ENCODE data around the gene CROCC.
"Not testable (repeated sequence)": the region's sequence is repeated elsewhere in the genome, so short reads cannot be mapped to it uniquely, and the experiment has no call there.

The CROCC gene

DNA sequence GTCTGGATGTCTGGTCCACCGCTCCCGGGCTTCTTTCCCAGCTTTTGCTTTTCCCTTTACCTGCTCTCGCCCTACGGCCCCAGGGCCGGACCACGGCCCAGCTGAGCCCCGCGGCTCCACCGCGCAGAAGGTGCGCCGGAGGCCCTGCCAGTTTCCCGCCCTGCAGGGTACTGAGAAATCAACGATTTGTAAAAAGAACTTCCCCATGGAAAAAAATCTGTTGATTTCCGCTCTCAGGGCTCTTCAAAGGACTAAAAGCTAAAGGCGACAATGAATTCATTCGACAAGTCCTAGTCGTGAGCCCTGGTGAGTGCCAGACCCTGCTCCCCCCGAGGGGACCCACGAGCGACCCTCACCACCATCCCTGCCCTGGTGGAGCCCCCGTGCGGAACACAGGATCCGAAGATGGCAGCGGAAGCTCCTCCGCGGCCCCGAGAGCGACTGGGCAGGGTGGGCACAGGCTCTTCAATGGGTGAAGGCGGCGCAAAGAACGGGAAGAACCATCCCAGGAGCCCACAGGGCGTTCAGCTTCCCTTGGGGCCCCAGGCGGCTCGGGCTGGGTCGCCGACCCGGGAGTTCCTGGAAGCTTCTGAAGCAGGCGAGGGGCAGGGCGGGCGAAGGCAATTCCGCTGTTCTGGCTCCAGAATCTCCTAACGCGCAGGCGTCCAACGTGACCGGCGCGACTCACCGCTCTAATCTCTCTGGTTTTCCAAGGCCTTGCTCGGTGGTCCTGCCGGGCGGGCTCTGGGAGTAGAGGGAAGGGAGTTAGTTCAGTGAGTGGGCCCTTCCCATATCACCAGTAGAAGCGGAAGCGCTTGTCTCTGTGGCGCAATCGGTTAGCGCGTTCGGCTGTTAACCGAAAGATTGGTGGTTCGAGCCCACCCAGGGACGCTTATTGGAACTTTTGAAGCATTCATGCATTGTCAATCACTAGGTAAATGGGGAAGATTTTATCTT, 32.6 kb upstream of the CROCC start:
- TF ChIP-seq, protein P1, sequence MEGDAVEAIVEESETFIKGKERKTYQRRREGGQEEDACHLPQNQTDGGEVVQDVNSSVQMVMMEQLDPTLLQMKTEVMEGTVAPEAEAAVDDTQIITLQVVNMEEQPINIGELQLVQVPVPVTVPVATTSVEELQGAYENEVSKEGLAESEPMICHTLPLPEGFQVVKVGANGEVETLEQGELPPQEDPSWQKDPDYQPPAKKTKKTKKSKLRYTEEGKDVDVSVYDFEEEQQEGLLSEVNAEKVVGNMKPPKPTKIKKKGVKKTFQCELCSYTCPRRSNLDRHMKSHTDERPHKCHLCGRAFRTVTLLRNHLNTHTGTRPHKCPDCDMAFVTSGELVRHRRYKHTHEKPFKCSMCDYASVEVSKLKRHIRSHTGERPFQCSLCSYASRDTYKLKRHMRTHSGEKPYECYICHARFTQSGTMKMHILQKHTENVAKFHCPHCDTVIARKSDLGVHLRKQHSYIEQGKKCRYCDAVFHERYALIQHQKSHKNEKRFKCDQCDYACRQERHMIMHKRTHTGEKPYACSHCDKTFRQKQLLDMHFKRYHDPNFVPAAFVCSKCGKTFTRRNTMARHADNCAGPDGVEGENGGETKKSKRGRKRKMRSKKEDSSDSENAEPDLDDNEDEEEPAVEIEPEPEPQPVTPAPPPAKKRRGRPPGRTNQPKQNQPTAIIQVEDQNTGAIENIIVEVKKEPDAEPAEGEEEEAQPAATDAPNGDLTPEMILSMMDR (conservative IDR thresholded peaks at IDR 0.05), result no peak
- H3K27ac ChIP-seq, result peak overlapping the region; percentile 50

DNA sequence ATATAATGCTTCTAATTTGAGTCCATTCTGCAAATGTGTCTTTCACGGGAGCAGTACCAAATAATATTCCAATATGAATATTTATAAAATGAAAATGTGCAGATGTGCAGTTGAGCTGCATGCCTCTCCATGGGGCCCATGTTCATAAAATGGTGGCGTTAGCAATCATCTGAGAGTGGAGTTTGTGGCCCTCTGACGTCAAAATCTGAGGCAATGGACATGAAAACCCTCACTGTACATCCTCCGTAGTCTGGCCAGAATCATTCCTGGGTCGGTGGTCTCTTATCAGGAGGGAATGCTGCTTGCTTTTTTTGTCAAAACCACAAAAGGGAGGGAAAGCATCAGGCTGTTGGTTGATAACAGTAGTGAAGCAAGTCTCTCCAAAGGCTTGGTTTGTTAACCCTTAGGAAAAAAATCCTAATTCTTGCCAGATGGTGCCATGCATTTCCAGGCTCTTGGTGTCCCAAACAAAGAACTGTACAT, 31.2 kb upstream of the CROCC start:
- not testable (repeated sequence) for H3K27ac ChIP-seq

DNA sequence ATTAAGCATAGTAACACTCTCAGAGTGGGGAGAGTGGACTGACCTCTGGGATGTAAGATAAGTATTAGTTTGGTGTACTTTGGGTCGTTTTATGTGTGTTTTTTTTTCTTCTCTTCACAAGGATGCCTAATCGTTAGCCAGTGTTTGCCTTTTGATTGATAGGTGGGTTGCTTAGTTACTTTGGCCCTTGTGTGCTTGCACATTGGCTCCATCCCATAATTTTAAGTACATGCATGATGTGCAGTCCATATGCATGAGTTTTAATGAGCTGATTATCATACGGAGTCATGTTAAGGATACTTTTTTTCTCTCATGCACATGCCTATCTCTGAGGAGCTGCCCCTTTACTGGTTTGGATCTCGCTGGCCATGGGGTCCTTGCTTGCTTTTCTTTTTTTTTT, 30.7 kb upstream of the CROCC start:
- not testable (repeated sequence) for H3K27ac ChIP-seq

DNA sequence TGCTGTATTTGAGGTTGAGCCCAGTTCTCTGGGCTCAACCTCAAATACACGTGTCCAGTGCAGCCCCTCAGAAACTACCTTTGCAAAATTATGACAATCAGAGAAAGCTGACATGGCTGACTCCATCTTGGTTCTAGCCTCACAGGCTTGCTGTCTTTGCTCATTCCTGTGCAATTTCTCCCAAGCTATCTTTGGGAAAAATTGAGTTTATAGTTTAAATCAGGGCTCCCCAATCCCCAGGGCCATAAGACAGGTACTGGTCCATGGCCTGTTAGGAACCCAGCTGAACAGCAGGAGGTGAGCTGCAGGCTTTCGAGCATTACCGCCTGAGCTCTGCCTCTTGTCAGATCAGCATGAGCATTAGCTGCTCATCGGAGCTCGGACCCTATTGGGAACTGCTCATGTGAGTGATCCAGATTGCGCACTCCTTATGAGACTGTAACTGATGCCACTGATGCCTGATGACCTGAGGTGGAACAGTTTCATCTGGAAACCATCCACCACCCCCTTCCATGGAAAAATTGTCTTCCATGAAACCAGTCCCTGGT, 28.7 kb upstream of the CROCC start:
- H3K27ac ChIP-seq, result not testable (repeated sequence)

DNA sequence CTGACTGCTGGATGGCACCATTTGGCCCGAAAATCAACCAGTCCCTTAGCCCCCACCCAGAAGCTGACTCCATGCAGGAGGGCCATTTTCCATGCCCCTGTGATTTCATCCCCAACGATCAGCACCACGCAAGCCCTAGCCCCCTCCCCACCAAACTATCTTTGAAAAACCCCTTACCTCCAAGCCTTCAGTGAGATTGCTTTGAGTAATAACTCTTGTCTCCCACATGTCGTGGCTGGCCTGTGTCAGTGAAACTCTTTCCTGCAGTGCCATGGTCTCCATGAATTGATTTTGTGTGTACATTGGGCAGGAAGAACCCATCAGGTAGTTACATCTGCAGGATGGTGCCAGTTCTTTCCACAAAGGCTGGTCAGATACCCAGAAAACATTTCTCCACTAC, 27.9 kb upstream of the CROCC start:
- H3K27ac ChIP-seq, result not testable (repeated sequence)

DNA sequence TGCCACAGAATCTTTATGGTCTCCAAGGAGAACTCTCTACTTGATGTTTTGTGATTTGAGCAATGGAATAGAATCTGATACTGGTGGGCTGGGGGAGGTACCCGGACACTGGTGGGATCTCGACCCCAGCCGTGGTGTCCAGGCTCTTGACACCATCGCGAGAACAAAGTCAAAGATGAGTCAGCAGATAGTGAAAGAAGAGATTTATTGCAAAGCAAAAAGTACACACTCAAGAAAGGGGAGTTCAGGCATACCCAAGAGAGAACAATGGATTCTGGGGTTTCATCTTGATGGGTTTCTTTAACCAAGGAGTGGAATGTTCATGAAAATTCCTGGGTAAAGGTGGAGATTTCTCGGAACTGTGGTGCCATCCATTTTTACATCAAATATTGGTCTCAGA, 27.4 kb upstream of the CROCC start:
- not testable (repeated sequence) for H3K27ac ChIP-seq

DNA sequence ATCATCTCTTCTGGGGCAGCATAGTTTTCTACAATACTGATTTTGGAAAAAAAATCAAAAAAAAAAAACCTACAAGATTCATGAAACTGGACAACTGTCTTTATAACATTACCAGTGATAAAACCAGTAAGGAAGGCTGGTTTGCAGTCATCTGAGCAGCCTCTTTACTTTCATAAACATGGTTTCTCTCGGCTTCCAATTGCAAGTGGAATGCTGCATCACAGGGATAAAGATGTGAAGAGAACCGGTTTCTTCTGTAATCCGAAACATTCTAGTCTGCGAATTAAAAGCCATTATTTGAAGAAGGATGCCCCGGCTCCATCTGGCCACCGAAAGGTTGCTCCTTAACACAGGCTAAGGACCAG, 26.5 kb upstream of the CROCC start:
- H3K27ac ChIP-seq, result peak overlapping the region; percentile 81

DNA sequence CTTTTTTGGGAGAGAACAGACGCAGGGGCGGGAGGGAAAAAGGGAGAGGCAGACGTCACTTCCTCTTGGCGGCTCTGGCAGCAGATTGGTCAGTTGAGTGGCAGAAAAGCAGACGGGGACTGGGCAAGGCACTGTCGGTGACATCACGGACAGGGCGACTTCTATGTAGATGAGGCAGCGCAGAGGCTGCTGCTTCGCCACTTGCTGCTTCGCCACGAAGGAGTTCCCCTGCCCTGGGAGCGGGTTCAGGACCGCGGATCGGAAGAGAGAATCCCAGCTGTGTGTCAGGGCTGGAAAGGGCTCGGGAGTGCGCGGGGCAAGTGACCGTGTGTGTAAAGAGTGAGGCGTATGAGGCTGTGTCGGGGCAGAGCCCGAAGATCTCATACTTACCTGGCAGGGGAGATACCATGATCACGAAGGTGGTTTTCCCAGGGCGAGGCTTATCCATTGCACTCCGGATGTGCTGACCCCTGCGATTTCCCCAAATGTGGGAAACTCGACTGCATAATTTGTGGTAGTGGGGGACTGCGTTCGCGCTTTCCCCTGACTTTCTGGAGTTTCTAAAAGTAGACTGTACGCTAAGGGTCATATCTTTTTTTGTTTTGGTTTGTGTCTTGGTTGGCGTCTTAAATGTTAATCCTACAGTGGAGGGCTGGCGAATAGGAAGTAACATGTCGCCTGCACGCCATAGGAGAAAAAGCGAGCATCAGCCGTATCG, 26.0 kb upstream of the CROCC start, which contains the start of gene RNU1-2:
Gene RNU1-2, plus strand, starts transcription at position 383 of the 718 bp plus-strand sequence.
- H3K27ac ChIP-seq, result peak within 1 kb of the TSS; percentile 81

DNA sequence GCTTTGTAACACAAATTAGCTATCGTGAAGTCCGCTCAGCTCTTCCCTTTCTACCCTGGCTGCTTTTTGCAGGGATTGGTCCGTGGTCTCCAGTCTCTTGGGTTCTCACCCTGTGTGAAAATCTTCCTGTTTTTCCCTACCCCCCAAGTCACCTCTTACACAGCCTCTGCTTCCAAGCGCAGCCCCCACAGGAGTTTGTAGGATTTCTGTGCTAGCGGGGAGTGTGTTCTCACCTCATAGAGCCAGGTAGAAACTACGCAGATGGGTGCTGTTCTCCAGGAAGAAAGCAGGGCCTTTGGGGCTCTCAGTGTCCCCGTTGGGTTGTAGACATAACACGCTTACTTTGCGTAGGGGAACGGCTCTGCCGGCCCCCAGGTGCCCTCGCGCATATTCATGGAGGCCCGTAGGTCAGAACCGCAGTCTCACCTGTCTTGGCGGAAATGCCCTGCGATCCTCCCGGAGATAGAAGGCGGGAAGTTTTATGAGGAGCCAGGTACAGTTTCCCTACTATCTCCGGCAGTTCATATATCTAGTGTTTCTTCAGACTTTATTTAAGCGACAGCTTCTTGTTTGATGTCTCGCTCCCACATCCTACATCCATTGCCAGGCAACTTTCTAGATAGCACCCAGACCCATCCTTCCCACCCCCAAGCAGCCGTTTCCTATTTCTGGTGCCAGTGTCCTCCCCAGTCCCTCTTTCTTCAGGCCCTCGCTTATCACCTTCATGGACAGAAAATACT, 25.2 kb upstream of the CROCC start:
- H3K27ac ChIP-seq, result peak overlapping the region; percentile 81

DNA sequence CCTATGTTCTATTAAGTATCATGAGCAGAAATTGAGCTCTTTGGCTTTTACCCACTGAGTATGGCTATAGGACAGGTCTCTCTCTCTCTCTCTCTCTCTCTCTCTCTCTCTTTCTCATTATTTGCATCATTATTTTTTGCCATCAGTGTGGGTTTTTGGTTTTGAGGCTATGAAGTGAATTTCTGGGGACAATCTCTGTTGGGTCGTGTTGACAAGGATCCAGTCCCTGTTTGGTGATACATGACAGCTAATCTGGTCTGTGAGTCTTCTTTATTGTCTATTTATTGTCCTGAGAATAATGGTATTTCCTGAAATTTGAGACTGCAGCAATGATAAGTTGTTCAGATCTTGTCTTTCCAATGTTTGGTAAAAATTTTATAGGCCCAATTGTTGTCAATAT, 24.1 kb upstream of the CROCC start:
- H3K27ac ChIP-seq, result peak overlapping the region; percentile 81

DNA sequence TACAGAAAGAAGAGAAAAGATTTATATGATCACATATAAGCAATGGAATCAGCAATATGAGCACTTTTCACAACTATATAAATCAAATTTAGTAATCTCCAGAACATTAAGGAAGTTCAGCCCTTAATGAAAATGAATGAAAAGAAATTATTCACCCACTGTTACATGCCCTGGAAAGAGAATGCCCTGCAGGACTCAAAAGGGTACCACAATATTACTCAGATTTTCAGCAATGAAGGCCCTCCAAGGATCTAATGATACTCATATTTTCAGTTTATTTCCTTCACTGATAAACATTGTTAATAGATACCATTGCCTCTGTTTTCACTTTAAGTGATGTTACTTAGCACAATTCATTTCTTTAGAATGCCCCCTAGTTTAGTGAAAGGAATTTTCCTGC, 23.4 kb upstream of the CROCC start:
- not testable (repeated sequence) for H3K27ac ChIP-seq

DNA sequence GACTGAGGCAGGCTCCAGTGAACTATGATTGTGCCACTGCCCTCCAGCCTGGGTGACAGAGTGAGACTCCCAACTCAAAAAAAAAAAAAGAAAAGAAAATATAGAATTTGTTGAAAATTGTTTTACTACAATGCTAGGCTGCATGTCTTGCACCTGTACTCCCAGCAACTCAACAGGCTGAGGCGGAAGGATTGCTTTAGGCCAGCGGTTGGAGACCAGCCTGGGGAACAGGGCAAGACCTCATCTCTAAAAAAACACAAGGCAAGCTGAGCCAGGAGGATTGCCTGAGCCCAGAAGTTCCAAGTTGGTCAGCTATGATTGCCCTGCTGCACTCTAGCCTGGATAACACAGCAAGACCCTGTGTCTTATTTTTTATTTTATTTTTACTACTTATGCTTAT, 22.7 kb upstream of the CROCC start:
- H3K27ac ChIP-seq, result not testable (repeated sequence)

DNA sequence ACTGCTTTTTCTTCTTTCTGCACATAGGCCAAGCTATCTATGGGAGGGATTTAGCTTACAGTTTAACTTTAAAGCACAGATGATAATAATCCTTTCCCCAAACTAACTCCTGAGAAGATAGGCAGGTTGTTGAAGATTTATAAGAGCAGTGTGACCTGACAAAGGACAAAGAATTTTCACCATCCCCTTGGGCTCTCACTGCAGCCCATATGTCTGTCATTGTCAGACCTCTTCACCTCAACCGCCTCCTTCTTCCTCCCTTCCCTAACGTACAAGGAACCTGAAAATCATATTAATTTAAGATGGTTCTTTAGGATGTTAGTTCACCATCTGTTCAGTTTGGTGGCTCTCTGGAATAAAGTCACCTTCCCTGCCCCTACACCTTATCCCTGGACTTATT, 21.0 kb upstream of the CROCC start:
- H3K27ac ChIP-seq, result no peak overlapping the region
- TF ChIP-seq, protein P1 (conservative IDR thresholded peaks at IDR 0.05), result peak; percentile 40; the same call in 1 of the 2 replicates

DNA sequence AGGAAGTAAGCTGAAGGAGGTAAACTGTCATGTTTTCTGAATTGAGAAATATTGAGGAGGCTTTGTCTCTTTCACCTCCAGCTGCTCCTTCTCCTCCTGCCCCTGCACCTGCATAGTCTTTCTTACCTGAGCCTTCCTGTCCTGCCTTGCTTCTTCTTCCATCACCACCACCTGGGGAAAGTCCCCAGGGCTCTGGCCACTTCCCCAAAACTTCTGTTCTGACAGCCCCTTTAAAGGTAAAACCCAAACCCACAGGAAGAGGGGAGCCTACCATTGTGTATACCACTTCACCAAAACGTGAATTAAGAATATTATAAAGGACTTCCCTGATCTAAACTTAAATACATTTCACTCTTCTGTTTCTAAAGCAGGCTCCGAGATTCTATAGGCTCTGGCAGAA, 20.4 kb upstream of the CROCC start:
- H3K27ac ChIP-seq, result not testable (repeated sequence)
